ENCODE measurements around the gene KCNMB2. TPM values are rescaled to one million over a fixed set of nuclear protein-coding genes. Genes with fewer than 3 reads are reported as not detected.

Gene KCNMB2
- polyA plus RNA-seq, 1 donor (not counting 4 experiments of a cell fraction or from before 2014, with no cell fraction given): not detected

GRCh38 chr3:178496911-178497310 is 39.3 kb upstream of the KCNMB2 start:
- Histone ChIP-seq H3K4me2 (ENCODE audit: control insufficient read depth, extremely low read depth, insufficient read depth, low read depth, low read length) (no peak overlapping the region), H3K27ac (ENCODE audit: control insufficient read depth, insufficient read depth, low read length) (no peak overlapping the region), H3K9me3 (ENCODE audit: control insufficient read depth, low read depth, low read length) (no peaks in the 10 kb centered on the region), H3K27me3 (ENCODE audit: control insufficient read depth, extremely low read depth, insufficient read depth, low read length) (no peaks in the 10 kb centered on the region), H3K4me1 (ENCODE audit: control insufficient read depth, extremely low read depth, insufficient read depth, low read length) (no peaks in the 10 kb centered on the region), H3K9me1 (ENCODE audit: control insufficient read depth, extremely low read depth, insufficient read depth, low read length) (no peaks in the 10 kb centered on the region), H3K4me3 (ENCODE audit: control insufficient read depth in 2 of 3, extremely low read depth in 1 of 3, insufficient read depth in 2 of 3, low read depth in 1 of 3, low read length in 3 of 3) (no peak overlapping the region), H4K20me1 (ENCODE audit: control insufficient read depth, extremely low read depth, insufficient read depth, low read length) (no peaks in the 10 kb centered on the region), H3K36me3 (ENCODE audit: control insufficient read depth in 2 of 2, extremely low read depth in 1 of 2, insufficient read depth in 2 of 2, low read length in 2 of 2) (no peaks in the 10 kb centered on the region), H3K9ac (ENCODE audit: control insufficient read depth, extremely low read depth, insufficient read depth, low read length) (no peak overlapping the region), H3K79me2 (ENCODE audit: control insufficient read depth, insufficient read depth, low read length) (no peaks in the 10 kb centered on the region), H2AFZ (ENCODE audit: control insufficient read depth, low read length) (no peak overlapping the region)
- DNase-seq (ENCODE audit: low read depth, low spot score) (no peak), FAIRE-seq (no peak)
- TF ChIP-seq CTCF (optimal IDR thresholded peaks at IDR 0.05 in 1 of 3, IDR thresholded peaks at IDR 0.05 in 1 of 3, conservative IDR thresholded peaks at IDR 0.05 in 1 of 3; ENCODE audit: extremely low read depth in 1 of 3, insufficient read depth in 2 of 3, low read length in 3 of 3) (no peak), EZH2 (IDR thresholded peaks at IDR 0.05; ENCODE audit: low read length) (no peak)
- dilution Hi-C loops (cut with MboI; ENCODE audit: extremely low pct_ligation_motif_present, low sequenced_read_pairs): no loop called here

- Histone ChIP-seq H3K27ac (ENCODE audit: control insufficient read depth, insufficient read depth, low read length) (no peak overlapping the region), H3K9me1 (ENCODE audit: control insufficient read depth, extremely low read depth, insufficient read depth, low read length) (no peaks in the 10 kb centered on the region), H3K79me2 (ENCODE audit: control insufficient read depth, insufficient read depth, low read length) (no peaks in the 10 kb centered on the region), H3K4me3 (ENCODE audit: control insufficient read depth in 2 of 3, extremely low read depth in 1 of 3, insufficient read depth in 2 of 3, low read depth in 1 of 3, low read length in 3 of 3) (no peak overlapping the region), H3K27me3 (ENCODE audit: control insufficient read depth, extremely low read depth, insufficient read depth, low read length) (no peaks in the 10 kb centered on the region), H3K9me3 (ENCODE audit: control insufficient read depth, low read depth, low read length) (no peaks in the 10 kb centered on the region), H3K4me2 (ENCODE audit: control insufficient read depth, extremely low read depth, insufficient read depth, low read depth, low read length) (no peak overlapping the region), H3K9ac (ENCODE audit: control insufficient read depth, extremely low read depth, insufficient read depth, low read length) (no peak overlapping the region), H4K20me1 (ENCODE audit: control insufficient read depth, extremely low read depth, insufficient read depth, low read length) (no peaks in the 10 kb centered on the region), H3K36me3 (ENCODE audit: control insufficient read depth in 2 of 2, extremely low read depth in 1 of 2, insufficient read depth in 2 of 2, low read length in 2 of 2) (no peaks in the 10 kb centered on the region), H3K4me1 (ENCODE audit: control insufficient read depth, extremely low read depth, insufficient read depth, low read length) (no peaks in the 10 kb centered on the region), H2AFZ (ENCODE audit: control insufficient read depth, low read length) (no peak overlapping the region)
- FAIRE-seq: no peak
- dilution Hi-C loops (cut with MboI; ENCODE audit: extremely low pct_ligation_motif_present, low sequenced_read_pairs): no loop called here
- no peak for DNase-seq (ENCODE audit: low read depth, low spot score)
- no peak for TF ChIP-seq CTCF (optimal IDR thresholded peaks at IDR 0.05 in 1 of 3, IDR thresholded peaks at IDR 0.05 in 1 of 3, conservative IDR thresholded peaks at IDR 0.05 in 1 of 3; ENCODE audit: extremely low read depth in 1 of 3, insufficient read depth in 2 of 3, low read length in 3 of 3)
- no peak for TF ChIP-seq EZH2 (IDR thresholded peaks at IDR 0.05; ENCODE audit: low read length)
These were observed 37.4 kb upstream of the KCNMB2 start for GRCh38 chr3:178498871-178499270.

All from keratinocyte (primary cell).